ENCODE measurements around the gene C9. TPM values are rescaled to one million over a fixed set of nuclear protein-coding genes. Genes with fewer than 3 reads are reported as not detected.
"Not testable (repeated sequence)": the region's sequence is repeated elsewhere in the genome, so short reads cannot be mapped to it uniquely, and the experiment has no call there.

Gene C9
- total RNA-seq, 1 experiment from 2014 or later = not detected

- DNase-seq (ENCODE audit: extremely low read depth, low read depth) = not testable (repeated sequence)
Measured at GRCh38 chr5:39334296-39334695, 30.0 kb downstream of the C9 start.

GRCh38 chr5:39333104-39333503 is 31.2 kb downstream of the C9 start:
- DNase-seq (ENCODE audit: extremely low read depth, low read depth) = no peak

GRCh38 chr5:39331861-39332381 is 32.4 kb downstream of the C9 start:
- no peak for DNase-seq (ENCODE audit: extremely low read depth, low read depth)

GRCh38 chr5:39328731-39329130 is 35.6 kb downstream of the C9 start:
- no peak for DNase-seq (ENCODE audit: extremely low read depth, low read depth)

GRCh38 chr5:39323542-39323941 is 40.8 kb downstream of the C9 start:
- DNase-seq (ENCODE audit: extremely low read depth, low read depth) = no peak

- DNase-seq (ENCODE audit: extremely low read depth, low read depth) = no peak
Measured at GRCh38 chr5:39319395-39319794, 44.9 kb downstream of the C9 start.

GRCh38 chr5:39316464-39316863 is 47.8 kb downstream of the C9 start:
- not testable (repeated sequence) for DNase-seq (ENCODE audit: extremely low read depth, low read depth)

- no peak for DNase-seq (ENCODE audit: extremely low read depth, low read depth)
Measured at GRCh38 chr5:39315995-39316394, 48.3 kb downstream of the C9 start.

GRCh38 chr5:39314591-39314990 is 49.7 kb downstream of the C9 start:
- DNase-seq (ENCODE audit: extremely low read depth, low read depth) = no peak

GRCh38 chr5:39309534-39309933 is 54.8 kb downstream of the C9 start:
- DNase-seq (ENCODE audit: extremely low read depth, low read depth) = no peak

- no peak for DNase-seq (ENCODE audit: extremely low read depth, low read depth)
Measured at GRCh38 chr5:39302472-39302871, 61.8 kb downstream of the C9 start.

GRCh38 chr5:39301406-39301805 is 62.9 kb downstream of the C9 start:
- no peak for DNase-seq (ENCODE audit: extremely low read depth, low read depth)

GRCh38 chr5:39299962-39300361 is 64.3 kb downstream of the C9 start:
- no peak for DNase-seq (ENCODE audit: extremely low read depth, low read depth)

GRCh38 chr5:39294736-39295135 is 69.6 kb downstream of the C9 start:
- no peak for DNase-seq (ENCODE audit: extremely low read depth, low read depth)

GRCh38 chr5:39284552-39284951 is 79.7 kb downstream of the C9 start:
- no peak for DNase-seq (ENCODE audit: extremely low read depth, low read depth)

- DNase-seq (ENCODE audit: extremely low read depth, low read depth) = peak; percentile 46
Measured at GRCh38 chr5:39283231-39283818, 81.0 kb downstream of the C9 start.

GRCh38 chr5:39282561-39282960 is 81.7 kb downstream of the C9 start:
- no peak for DNase-seq (ENCODE audit: extremely low read depth, low read depth)

GRCh38 chr5:39275865-39276264 is 88.4 kb downstream of the C9 start:
- DNase-seq (ENCODE audit: extremely low read depth, low read depth) = not testable (repeated sequence)

- no peak for DNase-seq (ENCODE audit: extremely low read depth, low read depth)
Measured at GRCh38 chr5:39274398-39275085, 89.8 kb downstream of the C9 start.

- DNase-seq (ENCODE audit: extremely low read depth, low read depth) = no peak
Measured at GRCh38 chr5:39273314-39273954, 90.9 kb downstream of the C9 start.

- DNase-seq (ENCODE audit: extremely low read depth, low read depth) = not testable (repeated sequence)
Measured at GRCh38 chr5:39272869-39273231, 91.4 kb downstream of the C9 start.

Measured in NCI-H460 (cell line).